GM19467 (cell line): ENCODE results near the gene EAF2.
A peak's percentile ranks its signal among the peaks of the same experiment; 100 is the strongest.

Experiments
- ATAC-seq: cut with Tn5 transposase; IDR thresholded peaks from one replicate; pipeline ENCODE4 v1.9.1; 2021; ENCODE audit warnings: mild to moderate bottlenecking, moderate library complexity; ENCODE audit not compliant: unreplicated experiment

Gene EAF2

GRCh38 chr3:121834671-121835464, at the start of gene EAF2, which contains the start of gene IQCB1:
Gene EAF2, plus strand, starts transcription at chr3:121835209. Its CDS starts 77 bp downstream, at chr3:121835286.
Gene IQCB1, minus strand, starts transcription at chr3:121835060. Its CDS starts 6,100 bp downstream, at chr3:121828960.
- peak; percentile 98 for ATAC-seq

GRCh38 chr3:121786485-121786884, 48.5 kb upstream of the EAF2 start:
- no peak for ATAC-seq

GRCh38 chr3:121793078-121793477, 41.9 kb upstream of the EAF2 start:
- ATAC-seq, result no peak

- ATAC-seq, result peak; percentile 44
Measured at GRCh38 chr3:121794264-121794983, 40.6 kb upstream of the EAF2 start.

- ATAC-seq, result no peak
Measured at GRCh38 chr3:121796970-121797369, 38.0 kb upstream of the EAF2 start.

- ATAC-seq, result no peak
Measured at GRCh38 chr3:121800906-121801305, 34.1 kb upstream of the EAF2 start.

- no peak for ATAC-seq
Measured at GRCh38 chr3:121803771-121804320, 31.2 kb upstream of the EAF2 start.

GRCh38 chr3:121809249-121809648, 25.8 kb upstream of the EAF2 start:
- peak; percentile 95 for ATAC-seq

- ATAC-seq, result no peak
Measured at GRCh38 chr3:121817753-121818152, 17.3 kb upstream of the EAF2 start.

- ATAC-seq, result no peak
Measured at GRCh38 chr3:121818578-121818977, 16.4 kb upstream of the EAF2 start.

- no peak for ATAC-seq
Measured at GRCh38 chr3:121819236-121819635, 15.8 kb upstream of the EAF2 start.

GRCh38 chr3:121821421-121822199, 13.4 kb upstream of the EAF2 start:
- ATAC-seq, result no peak

- ATAC-seq, result no peak
Measured at GRCh38 chr3:121822973-121823372, 12.0 kb upstream of the EAF2 start.

GRCh38 chr3:121834157-121834670, 795 bp upstream of the EAF2 start:
- ATAC-seq, result no peak

GRCh38 chr3:121835465-121835801, 424 bp downstream of the EAF2 start:
- ATAC-seq, result peak; percentile 14

GRCh38 chr3:121836064-121836463, 1.1 kb downstream of the EAF2 start:
- ATAC-seq, result no peak

GRCh38 chr3:121836481-121836880, 1.5 kb downstream of the EAF2 start:
- ATAC-seq, result no peak

- ATAC-seq, result no peak
Measured at GRCh38 chr3:121839962-121840361, 5.0 kb downstream of the EAF2 start.

GRCh38 chr3:121844892-121845291, 9.9 kb downstream of the EAF2 start:
- no peak for ATAC-seq

- ATAC-seq, result no peak
Measured at GRCh38 chr3:121852256-121852655, 17.2 kb downstream of the EAF2 start.

GRCh38 chr3:121855555-121855954, 20.5 kb downstream of the EAF2 start:
- no peak for ATAC-seq
